ENCODE measurements around the gene PLCB2.

Gene PLCB2

GRCh38 chr15:40302981-40303380 lies 4.8 kb downstream of the PLCB2 start:
- no peaks in the 10 kb centered on the region for H3K36me3 ChIP-seq (ENCODE audit: control insufficient read depth, insufficient read depth, low read length)
- H3K27ac ChIP-seq (ENCODE audit: insufficient read depth, low read depth, low read length, poor library complexity, severe bottlenecking) = no peak overlapping the region
- H3K9me3 ChIP-seq (ENCODE audit: control insufficient read depth, low read length) = peaks cover 3% of the 10 kb centered on the region
- H3K4me3 ChIP-seq (ENCODE audit: insufficient read depth, low read depth, low read length) = no peak overlapping the region
- peaks cover 6% of the 10 kb centered on the region for H3K4me1 ChIP-seq (ENCODE audit: control insufficient read depth, insufficient read depth, low read length)
- 84 to 96% methylated on average over 10 to 11 of the region's 11 CpGs for WGBS, 2 experiments
- no peaks in the 10 kb centered on the region for H3K27me3 ChIP-seq (ENCODE audit: control insufficient read depth, insufficient read depth, low read length, poor library complexity, severe bottlenecking)

GRCh38 chr15:40302288-40302886 lies 5.3 kb downstream of the PLCB2 start:
- Histone ChIP-seq H3K4me1 (ENCODE audit: control insufficient read depth, insufficient read depth, low read length) (peaks cover 3% of the 10 kb centered on the region), H3K36me3 (ENCODE audit: control insufficient read depth, insufficient read depth, low read length) (no peaks in the 10 kb centered on the region), H3K27me3 (ENCODE audit: control insufficient read depth, insufficient read depth, low read length, poor library complexity, severe bottlenecking) (no peaks in the 10 kb centered on the region), H3K27ac (ENCODE audit: insufficient read depth, low read depth, low read length, poor library complexity, severe bottlenecking) (no peak overlapping the region), H3K9me3 (ENCODE audit: control insufficient read depth, low read length) (peaks cover 3% of the 10 kb centered on the region), H3K4me3 (ENCODE audit: insufficient read depth, low read depth, low read length) (no peak overlapping the region)
- 94 to 95% methylated on average over 19 of the region's 19 CpGs for WGBS, 2 experiments

GRCh38 chr15:40301467-40302179 lies 6.1 kb downstream of the PLCB2 start:
- Histone ChIP-seq H3K9me3 (ENCODE audit: control insufficient read depth, low read length) (peaks cover 3% of the 10 kb centered on the region), H3K4me1 (ENCODE audit: control insufficient read depth, insufficient read depth, low read length) (no peaks in the 10 kb centered on the region), H3K27me3 (ENCODE audit: control insufficient read depth, insufficient read depth, low read length, poor library complexity, severe bottlenecking) (no peaks in the 10 kb centered on the region), H3K4me3 (ENCODE audit: insufficient read depth, low read depth, low read length) (no peak overlapping the region), H3K27ac (ENCODE audit: insufficient read depth, low read depth, low read length, poor library complexity, severe bottlenecking) (no peak overlapping the region), H3K36me3 (ENCODE audit: control insufficient read depth, insufficient read depth, low read length) (no peaks in the 10 kb centered on the region)
- 71 to 76% methylated on average over 12 of the region's 12 CpGs for WGBS, 2 experiments

GRCh38 chr15:40300771-40301170 lies 7.0 kb downstream of the PLCB2 start:
- no peak overlapping the region for H3K4me3 ChIP-seq (ENCODE audit: insufficient read depth, low read depth, low read length)
- no peaks in the 10 kb centered on the region for H3K36me3 ChIP-seq (ENCODE audit: control insufficient read depth, insufficient read depth, low read length)
- H3K9me3 ChIP-seq (ENCODE audit: control insufficient read depth, low read length) = peaks cover 3% of the 10 kb centered on the region
- no peaks in the 10 kb centered on the region for H3K27me3 ChIP-seq (ENCODE audit: control insufficient read depth, insufficient read depth, low read length, poor library complexity, severe bottlenecking)
- 89 to 91% methylated on average over 2 of the region's 2 CpGs for WGBS, 2 experiments
- no peaks in the 10 kb centered on the region for H3K4me1 ChIP-seq (ENCODE audit: control insufficient read depth, insufficient read depth, low read length)
- H3K27ac ChIP-seq (ENCODE audit: insufficient read depth, low read depth, low read length, poor library complexity, severe bottlenecking) = no peak overlapping the region

- Histone ChIP-seq H3K4me3 (ENCODE audit: insufficient read depth, low read depth, low read length) (no peak overlapping the region), H3K27me3 (ENCODE audit: control insufficient read depth, insufficient read depth, low read length, poor library complexity, severe bottlenecking) (no peaks in the 10 kb centered on the region), H3K4me1 (ENCODE audit: control insufficient read depth, insufficient read depth, low read length) (no peaks in the 10 kb centered on the region), H3K27ac (ENCODE audit: insufficient read depth, low read depth, low read length, poor library complexity, severe bottlenecking) (no peak overlapping the region), H3K9me3 (ENCODE audit: control insufficient read depth, low read length) (peaks cover 3% of the 10 kb centered on the region), H3K36me3 (ENCODE audit: control insufficient read depth, insufficient read depth, low read length) (no peaks in the 10 kb centered on the region)
- WGBS, 2 experiments = 95 to 100% methylated on average over 1 of the region's 2 CpGs
These were observed 7.4 kb downstream of the PLCB2 start for GRCh38 chr15:40300367-40300766.

- Histone ChIP-seq H3K27ac (ENCODE audit: insufficient read depth, low read depth, low read length, poor library complexity, severe bottlenecking) (no peak overlapping the region), H3K27me3 (ENCODE audit: control insufficient read depth, insufficient read depth, low read length, poor library complexity, severe bottlenecking) (no peaks in the 10 kb centered on the region), H3K4me1 (ENCODE audit: control insufficient read depth, insufficient read depth, low read length) (peaks cover 15% of the 10 kb centered on the region), H3K4me3 (ENCODE audit: insufficient read depth, low read depth, low read length) (no peak overlapping the region), H3K9me3 (ENCODE audit: control insufficient read depth, low read length) (peaks cover 3% of the 10 kb centered on the region), H3K36me3 (ENCODE audit: control insufficient read depth, insufficient read depth, low read length) (no peaks in the 10 kb centered on the region)
- 94% methylated on average over 17 of the region's 17 CpGs for WGBS, 2 experiments
These were observed 9.4 kb downstream of the PLCB2 start for GRCh38 chr15:40298216-40298935.

- peaks cover 9% of the 10 kb centered on the region for H3K27me3 ChIP-seq (ENCODE audit: control insufficient read depth, insufficient read depth, low read length, poor library complexity, severe bottlenecking)
- H3K27ac ChIP-seq (ENCODE audit: insufficient read depth, low read depth, low read length, poor library complexity, severe bottlenecking) = no peak overlapping the region
- peaks cover 3% of the 10 kb centered on the region for H3K9me3 ChIP-seq (ENCODE audit: control insufficient read depth, low read length)
- WGBS, 2 experiments = 93 to 94% methylated on average over 10 of the region's 10 CpGs
- H3K4me3 ChIP-seq (ENCODE audit: insufficient read depth, low read depth, low read length) = no peak overlapping the region
- H3K36me3 ChIP-seq (ENCODE audit: control insufficient read depth, insufficient read depth, low read length) = no peaks in the 10 kb centered on the region
- H3K4me1 ChIP-seq (ENCODE audit: control insufficient read depth, insufficient read depth, low read length) = peaks cover 22% of the 10 kb centered on the region
These were observed 10.4 kb downstream of the PLCB2 start for GRCh38 chr15:40297356-40297755.

GRCh38 chr15:40296561-40297230 lies 11.0 kb downstream of the PLCB2 start:
- H3K4me1 ChIP-seq (ENCODE audit: control insufficient read depth, insufficient read depth, low read length) = peaks cover 23% of the 10 kb centered on the region
- WGBS, 2 experiments = 90 to 92% methylated on average over 5 of the region's 5 CpGs
- no peak overlapping the region for H3K4me3 ChIP-seq (ENCODE audit: insufficient read depth, low read depth, low read length)
- no peak overlapping the region for H3K27ac ChIP-seq (ENCODE audit: insufficient read depth, low read depth, low read length, poor library complexity, severe bottlenecking)
- peaks cover 16% of the 10 kb centered on the region for H3K27me3 ChIP-seq (ENCODE audit: control insufficient read depth, insufficient read depth, low read length, poor library complexity, severe bottlenecking)
- H3K36me3 ChIP-seq (ENCODE audit: control insufficient read depth, insufficient read depth, low read length) = no peaks in the 10 kb centered on the region
- peaks cover 3% of the 10 kb centered on the region for H3K9me3 ChIP-seq (ENCODE audit: control insufficient read depth, low read length)

- Histone ChIP-seq H3K4me1 (ENCODE audit: control insufficient read depth, insufficient read depth, low read length) (peaks cover 27% of the 10 kb centered on the region), H3K27ac (ENCODE audit: insufficient read depth, low read depth, low read length, poor library complexity, severe bottlenecking) (no peak overlapping the region), H3K9me3 (ENCODE audit: control insufficient read depth, low read length) (peaks cover 3% of the 10 kb centered on the region), H3K27me3 (ENCODE audit: control insufficient read depth, insufficient read depth, low read length, poor library complexity, severe bottlenecking) (peaks cover 22% of the 10 kb centered on the region), H3K36me3 (ENCODE audit: control insufficient read depth, insufficient read depth, low read length) (no peaks in the 10 kb centered on the region), H3K4me3 (ENCODE audit: insufficient read depth, low read depth, low read length) (no peak overlapping the region)
- 86 to 90% methylated on average over 11 to 12 of the region's 12 CpGs for WGBS, 2 experiments
These were observed 11.7 kb downstream of the PLCB2 start for GRCh38 chr15:40295877-40296560.
